ENCODE data around the gene TRPM1.

DNA sequence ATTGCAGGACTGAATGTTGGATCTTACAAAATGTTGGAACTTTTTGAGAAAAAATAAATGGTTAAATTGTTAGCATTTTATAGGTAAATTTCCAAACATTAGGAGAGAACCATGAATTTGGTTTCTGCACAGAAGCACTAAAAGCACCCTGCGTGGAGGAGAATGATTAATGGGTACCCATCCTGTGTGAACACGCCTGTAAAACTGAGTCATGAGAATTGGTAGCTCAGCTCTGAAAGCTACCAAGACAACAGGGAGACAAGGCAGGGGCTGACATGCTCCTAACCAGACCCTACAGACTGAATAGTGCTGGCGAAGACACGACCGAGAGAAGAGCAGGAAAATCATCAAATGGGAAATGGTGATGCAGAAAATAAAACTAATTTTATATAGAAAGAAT lies 77.7 kb downstream of the TRPM1 start:
- TF ChIP-seq ELF4 (IDR thresholded peaks at IDR 0.05) (no peak), SUZ12 (IDR thresholded peaks at IDR 0.05) (no peak), FOXA1 (IDR thresholded peaks at IDR 0.05) (no peak), SP1 (IDR thresholded peaks at IDR 0.05) (no peak), NFRKB (IDR thresholded peaks at IDR 0.05) (no peak), FOXM1 (IDR thresholded peaks at IDR 0.05; ENCODE audit: borderline replicate concordance) (no peak), ZNF384 (IDR thresholded peaks at IDR 0.05) (no peak), FOXK2 (IDR thresholded peaks at IDR 0.05) (no peak)
- TF ChIP-seq, protein P1, sequence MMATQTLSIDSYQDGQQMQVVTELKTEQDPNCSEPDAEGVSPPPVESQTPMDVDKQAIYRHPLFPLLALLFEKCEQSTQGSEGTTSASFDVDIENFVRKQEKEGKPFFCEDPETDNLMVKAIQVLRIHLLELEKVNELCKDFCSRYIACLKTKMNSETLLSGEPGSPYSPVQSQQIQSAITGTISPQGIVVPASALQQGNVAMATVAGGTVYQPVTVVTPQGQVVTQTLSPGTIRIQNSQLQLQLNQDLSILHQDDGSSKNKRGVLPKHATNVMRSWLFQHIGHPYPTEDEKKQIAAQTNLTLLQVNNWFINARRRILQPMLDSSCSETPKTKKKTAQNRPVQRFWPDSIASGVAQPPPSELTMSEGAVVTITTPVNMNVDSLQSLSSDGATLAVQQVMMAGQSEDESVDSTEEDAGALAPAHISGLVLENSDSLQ (IDR thresholded peaks at IDR 0.05), result no peak

All from HEK293T (cell line).